Endometrial microvascular endothelial cells (primary cell): ENCODE data around the gene UNC5A. TPM values are rescaled to one million over a fixed set of nuclear protein-coding genes. Genes with fewer than 3 reads are reported as not detected.
"Not testable (repeated sequence)": the region's sequence is repeated elsewhere in the genome, so short reads cannot be mapped to it uniquely, and the experiment has no call there.

Experiments
- in situ Hi-C: cut with HindIII; loops from 2 replicates; pipeline ENCODE4 v1.10.0; 2017; ENCODE audit warnings: low sequenced_read_pairs, low pct_unique_long_range_greater_than_20kb; ENCODE audit errors: inconsistent ontology term
- total RNA-seq: library from RNA; depleted of rRNA; stranded (reverse); fragments of >200 nt; gene quantifications from one replicate; pipeline ENCODE4 v1.2.3, GENCODE V29; 2015; ENCODE audit errors: inconsistent ontology term

The UNC5A gene
- total RNA-seq, 1 donor from 2014 or later = not detected

- in situ Hi-C loops = no loop called here
Observed at GRCh38 chr5:176869501-176870109, 59.2 kb downstream of the UNC5A start.

- in situ Hi-C loops = no loop called here
Observed at GRCh38 chr5:176870110-176870591, 59.8 kb downstream of the UNC5A start.

DNA sequence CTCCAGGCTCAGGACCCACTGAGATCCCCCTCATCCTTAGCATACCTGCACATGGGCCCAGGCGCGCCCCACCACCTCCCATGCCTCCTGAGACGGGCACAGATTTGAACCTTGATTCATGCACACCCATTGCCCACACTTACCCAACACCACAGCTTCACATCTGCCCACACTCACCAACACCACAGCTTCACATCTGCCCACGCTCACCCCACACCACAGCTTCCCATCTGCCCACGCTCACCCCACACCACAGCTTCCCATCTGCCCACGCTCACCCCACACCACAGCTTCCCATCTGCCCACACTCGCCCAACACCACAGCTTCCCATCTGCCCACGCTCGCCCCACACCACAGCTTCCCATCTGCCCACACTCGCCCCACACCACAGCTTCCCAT, 60.3 kb downstream of the UNC5A start:
- in situ Hi-C loops = not testable (repeated sequence)

DNA sequence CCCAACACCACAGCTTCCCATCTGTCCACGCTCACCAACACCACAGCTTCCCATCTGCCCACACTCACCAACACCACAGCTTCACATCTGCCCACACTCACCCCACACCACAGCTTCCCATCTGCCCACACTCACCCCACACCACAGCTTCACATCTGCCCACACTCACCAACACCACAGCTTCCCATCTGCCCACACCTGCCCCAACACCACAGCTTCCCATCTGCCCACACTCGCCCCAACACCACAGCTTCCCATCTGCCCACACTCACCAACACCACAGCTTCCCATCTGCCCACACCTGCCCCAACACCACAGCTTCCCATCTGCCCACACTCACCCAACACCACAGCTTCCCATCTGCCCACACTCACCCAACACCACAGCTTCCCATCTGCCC, 62.2 kb downstream of the UNC5A start:
- in situ Hi-C loops = not testable (repeated sequence)

- in situ Hi-C loops = not testable (repeated sequence)
Observed at GRCh38 chr5:176873011-176873410, 62.7 kb downstream of the UNC5A start.

DNA sequence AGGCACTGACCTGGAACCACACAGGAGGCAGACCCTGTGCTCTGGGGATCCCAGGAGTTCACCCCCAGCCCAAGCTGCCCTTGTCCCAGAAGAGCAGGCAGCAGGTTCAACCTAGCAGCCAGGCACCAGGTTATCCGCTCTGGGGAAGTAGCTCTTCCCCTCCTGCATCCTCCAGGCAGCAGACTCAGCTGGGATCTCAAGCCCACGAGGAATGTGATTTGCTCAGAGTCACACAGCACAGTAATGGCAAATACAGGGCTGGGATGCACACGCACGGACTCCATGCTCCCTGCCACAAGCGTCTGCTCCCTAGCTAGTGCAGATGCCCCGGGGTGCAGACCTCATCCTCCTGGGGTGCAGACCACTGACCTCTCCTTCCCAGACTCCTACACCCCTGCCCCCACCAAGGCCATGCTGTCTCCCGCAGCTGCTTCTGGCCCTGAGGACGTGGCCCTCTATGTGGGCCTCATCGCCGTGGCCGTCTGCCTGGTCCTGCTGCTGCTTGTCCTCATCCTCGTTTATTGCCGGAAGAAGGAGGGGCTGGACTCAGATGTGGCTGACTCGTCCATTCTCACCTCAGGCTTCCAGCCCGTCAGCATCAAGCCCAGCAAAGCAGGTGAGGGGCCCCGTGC, 63.3 kb downstream of the UNC5A start:
- in situ Hi-C loops = no loop called here

DNA sequence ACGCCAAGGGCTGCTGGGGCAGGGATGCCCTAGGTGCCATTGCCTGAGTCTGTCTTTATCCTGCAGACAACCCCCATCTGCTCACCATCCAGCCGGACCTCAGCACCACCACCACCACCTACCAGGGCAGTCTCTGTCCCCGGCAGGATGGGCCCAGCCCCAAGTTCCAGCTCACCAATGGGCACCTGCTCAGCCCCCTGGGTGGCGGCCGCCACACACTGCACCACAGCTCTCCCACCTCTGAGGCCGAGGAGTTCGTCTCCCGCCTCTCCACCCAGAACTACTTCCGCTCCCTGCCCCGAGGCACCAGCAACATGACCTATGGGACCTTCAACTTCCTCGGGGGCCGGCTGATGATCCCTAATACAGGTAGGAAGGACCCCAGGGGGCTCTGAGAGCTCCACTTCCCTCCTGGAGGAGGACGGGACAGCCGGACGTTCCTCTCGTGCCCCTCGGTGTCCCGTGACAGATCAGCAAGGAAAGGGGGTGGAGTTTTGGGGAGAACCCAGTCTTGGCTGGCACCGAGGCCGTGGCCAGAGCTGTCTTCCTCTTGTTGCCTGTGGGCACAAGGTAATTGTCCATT, 63.9 kb downstream of the UNC5A start:
- in situ Hi-C loops = no loop called here

- in situ Hi-C loops = no loop called here
Observed at GRCh38 chr5:176875014-176875550, 64.7 kb downstream of the UNC5A start.

DNA sequence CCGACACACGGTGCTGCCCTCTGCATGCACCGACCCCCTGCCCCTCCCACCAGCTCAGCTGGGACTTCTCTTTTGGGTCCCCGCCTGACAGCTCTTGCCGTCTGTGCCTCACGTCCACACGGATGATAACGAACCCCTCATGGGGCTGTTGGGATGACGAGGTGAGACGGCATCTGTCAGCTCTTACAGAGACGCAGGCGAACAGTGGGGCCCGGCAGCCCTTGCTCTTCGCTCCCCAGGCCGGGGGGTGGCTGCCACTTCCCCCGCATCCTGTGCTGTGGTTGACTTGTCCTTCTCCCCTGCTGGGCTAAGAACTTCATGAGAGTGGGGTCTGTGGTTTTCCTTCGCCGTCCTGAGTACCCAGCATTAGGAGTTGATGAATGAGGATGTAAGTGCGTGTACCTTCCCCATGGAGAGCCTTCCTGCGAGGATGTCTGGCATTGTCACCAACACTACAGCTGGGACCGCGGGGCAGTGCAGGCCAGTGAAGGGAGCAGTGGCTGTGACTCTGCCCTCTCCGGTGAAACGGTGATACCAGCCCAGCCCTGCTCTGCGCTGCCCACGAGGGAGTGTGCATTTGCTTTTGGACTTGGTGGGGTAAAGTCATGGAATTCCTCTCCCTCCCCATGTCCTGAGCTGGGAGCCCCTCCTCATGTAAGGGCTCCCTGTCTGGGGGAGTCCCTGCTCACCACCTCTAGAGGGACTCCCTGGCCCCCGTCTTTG, 65.6 kb downstream of the UNC5A start:
- in situ Hi-C loops = no loop called here

GRCh38 chr5:176876506-176877431, 66.4 kb downstream of the UNC5A start:
- in situ Hi-C loops = no loop called here

DNA sequence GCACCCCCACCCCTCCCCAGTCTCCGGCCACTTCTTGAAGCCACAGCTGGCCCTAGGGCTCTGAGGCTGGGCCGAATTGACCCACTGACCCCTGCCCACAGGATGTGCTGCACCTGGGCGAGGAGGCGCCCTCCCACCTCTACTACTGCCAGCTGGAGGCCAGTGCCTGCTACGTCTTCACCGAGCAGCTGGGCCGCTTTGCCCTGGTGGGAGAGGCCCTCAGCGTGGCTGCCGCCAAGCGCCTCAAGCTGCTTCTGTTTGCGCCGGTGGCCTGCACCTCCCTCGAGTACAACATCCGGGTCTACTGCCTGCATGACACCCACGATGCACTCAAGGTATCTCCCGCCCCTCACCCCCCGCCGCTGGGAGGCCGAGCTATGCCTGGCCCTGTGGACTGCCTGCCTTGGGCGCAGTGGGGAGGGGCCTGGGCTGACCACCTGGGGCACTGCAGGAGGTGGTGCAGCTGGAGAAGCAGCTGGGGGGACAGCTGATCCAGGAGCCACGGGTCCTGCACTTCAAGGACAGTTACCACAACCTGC, 67.5 kb downstream of the UNC5A start:
- in situ Hi-C loops = no loop called here

- in situ Hi-C loops = no loop called here
Observed at GRCh38 chr5:176878463-176878862, 68.1 kb downstream of the UNC5A start.

GRCh38 chr5:176878906-176879662, 68.7 kb downstream of the UNC5A start:
- in situ Hi-C loops = no loop called here

DNA sequence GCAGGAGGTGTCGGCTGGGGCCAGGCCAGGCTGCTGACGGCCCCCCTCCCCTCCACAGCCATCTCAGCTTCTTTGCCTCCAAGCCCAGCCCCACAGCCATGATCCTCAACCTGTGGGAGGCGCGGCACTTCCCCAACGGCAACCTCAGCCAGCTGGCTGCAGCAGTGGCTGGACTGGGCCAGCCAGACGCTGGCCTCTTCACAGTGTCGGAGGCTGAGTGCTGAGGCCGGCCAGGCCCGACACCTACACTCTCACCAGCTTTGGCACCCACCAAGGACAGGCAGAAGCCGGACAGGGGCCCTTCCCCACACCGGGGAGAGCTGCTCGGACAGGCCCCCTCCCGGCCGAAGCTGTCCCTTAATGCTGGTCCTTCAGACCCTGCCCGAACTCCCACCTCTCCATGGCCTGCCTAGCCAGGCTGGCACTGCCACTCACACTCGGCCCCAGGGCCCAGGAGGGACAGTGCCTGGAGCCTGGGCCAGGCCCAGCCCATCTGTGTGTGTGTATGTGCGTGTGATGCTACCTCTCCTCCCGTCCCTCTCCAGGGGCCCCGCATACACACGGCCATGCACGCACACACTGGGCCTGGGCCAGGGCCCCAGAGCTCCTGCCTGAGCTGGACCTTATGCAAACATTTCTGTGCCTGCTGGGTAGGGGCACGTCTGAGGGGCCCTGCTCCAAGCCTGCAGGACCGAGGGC, 69.5 kb downstream of the UNC5A start:
- in situ Hi-C loops = no loop called here

GRCh38 chr5:176880366-176881020, 70.1 kb downstream of the UNC5A start:
- in situ Hi-C loops = no loop called here

GRCh38 chr5:176881021-176881749, 70.8 kb downstream of the UNC5A start:
- in situ Hi-C loops = no loop called here
